GM12872 (cell line): ENCODE data around the gene CDKAL1.

Experiments
- TF ChIP-seq, protein P1 (sequence below): IDR thresholded peaks from 3 replicates; pipeline ENCODE4 v1.5.1; 2011; ENCODE audit warnings: low read depth, mild to moderate bottlenecking, low read length, moderate library complexity; ENCODE audit not compliant: insufficient read depth

CDKAL1 gene

DNA sequence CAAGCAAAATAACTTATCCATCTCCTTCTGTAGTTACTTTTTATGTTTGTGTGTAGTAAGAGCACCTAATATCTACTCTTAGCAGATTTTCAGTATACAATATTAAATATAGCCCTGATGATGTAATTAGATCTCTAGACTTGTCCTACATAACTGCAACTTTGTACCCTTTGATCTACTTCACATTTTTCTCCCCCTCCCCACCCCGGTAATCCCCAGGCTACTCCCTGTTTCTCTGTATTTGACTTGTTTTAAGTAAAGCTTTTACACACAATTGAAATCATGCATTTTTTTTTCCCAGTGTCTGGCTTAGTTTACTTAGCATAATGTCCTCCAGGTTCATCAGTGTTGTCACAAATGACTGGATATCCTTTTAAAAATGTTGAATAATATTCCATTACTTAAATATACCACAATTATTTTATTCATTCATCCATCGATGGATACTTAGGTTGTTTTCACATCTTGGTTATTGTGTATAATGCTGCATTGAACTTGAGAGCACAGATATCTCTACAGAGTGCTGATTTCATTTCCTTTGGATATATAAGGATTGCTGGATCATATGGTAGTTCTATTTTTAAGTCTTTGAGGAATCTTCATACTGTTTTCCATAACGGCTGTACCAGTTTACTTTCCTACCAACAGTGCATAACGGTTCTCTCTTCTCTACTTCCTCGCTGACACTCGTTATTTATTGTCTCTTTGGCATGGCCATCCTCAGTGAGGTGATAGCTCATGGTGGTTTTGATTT, 212.7 kb downstream of the CDKAL1 start:
- TF ChIP-seq, protein P1, sequence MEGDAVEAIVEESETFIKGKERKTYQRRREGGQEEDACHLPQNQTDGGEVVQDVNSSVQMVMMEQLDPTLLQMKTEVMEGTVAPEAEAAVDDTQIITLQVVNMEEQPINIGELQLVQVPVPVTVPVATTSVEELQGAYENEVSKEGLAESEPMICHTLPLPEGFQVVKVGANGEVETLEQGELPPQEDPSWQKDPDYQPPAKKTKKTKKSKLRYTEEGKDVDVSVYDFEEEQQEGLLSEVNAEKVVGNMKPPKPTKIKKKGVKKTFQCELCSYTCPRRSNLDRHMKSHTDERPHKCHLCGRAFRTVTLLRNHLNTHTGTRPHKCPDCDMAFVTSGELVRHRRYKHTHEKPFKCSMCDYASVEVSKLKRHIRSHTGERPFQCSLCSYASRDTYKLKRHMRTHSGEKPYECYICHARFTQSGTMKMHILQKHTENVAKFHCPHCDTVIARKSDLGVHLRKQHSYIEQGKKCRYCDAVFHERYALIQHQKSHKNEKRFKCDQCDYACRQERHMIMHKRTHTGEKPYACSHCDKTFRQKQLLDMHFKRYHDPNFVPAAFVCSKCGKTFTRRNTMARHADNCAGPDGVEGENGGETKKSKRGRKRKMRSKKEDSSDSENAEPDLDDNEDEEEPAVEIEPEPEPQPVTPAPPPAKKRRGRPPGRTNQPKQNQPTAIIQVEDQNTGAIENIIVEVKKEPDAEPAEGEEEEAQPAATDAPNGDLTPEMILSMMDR = no peak

DNA sequence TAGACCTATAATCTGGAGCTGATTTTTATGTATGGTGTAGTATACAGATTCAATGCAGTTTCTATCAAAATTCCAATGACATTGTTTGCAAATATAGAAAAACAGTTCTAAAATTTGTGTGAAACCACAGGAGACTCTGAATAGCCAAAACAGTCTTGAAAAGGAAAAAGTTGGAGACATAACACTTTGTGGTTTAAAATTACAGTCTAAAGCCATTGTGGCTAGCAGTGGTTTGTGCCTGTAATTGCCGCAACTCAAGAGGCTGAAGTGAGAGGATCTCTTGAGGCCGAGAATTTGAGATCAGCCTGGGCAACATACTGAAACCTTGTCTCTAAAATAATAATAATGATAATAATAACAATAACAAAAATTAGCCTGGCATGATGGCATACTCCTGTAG, 213.7 kb downstream of the CDKAL1 start:
- TF ChIP-seq, protein P1 = no peak

DNA sequence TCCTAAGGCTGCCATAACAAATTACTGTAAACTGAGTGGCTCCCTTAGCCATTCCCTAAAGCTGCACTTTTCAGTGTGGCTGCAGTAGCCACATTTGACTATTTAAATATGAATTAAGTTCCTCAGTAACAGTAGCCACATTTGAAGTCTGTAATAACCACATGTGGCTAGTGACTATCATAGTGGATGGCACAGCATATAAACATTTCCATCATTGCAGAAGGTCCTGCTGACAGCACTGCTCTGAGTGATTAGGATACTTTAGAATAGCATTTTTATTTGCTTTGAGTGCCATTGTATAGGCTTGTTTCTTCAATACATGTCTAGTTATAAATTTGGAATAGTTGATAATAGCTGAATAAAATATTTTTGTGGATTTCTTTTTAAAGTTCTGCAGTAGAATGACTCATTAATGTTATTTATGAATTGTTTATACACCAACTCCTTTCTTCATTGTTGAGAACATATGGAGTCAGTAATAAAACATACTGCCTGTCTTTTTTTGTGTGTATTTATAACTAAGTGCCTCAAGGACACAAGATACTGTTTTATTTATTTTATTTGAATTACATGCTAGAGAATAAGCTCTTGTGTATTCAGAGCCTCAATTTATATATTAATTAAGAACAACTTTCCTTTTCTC, 217.2 kb downstream of the CDKAL1 start:
- TF ChIP-seq, protein P1 = no peak

DNA sequence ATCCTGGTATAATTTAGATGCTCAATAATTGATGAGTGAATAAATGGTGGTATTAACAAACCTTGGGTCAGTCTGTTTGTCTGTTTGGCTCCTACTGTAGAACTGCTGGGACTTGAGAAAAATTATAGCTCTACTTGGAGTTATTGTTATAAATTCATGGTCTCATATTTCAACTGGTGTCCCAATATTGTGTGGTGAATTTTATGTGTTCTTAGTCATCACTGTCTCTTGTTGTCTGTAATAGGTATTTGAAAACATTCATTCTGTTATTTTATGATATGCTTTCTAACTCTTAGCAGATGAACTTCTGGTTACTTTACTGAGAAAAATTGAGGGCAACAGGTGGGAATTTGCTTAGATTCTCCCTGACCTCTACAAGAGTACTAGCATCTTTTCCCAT, 221.4 kb downstream of the CDKAL1 start:
- TF ChIP-seq, protein P1 = no peak

DNA sequence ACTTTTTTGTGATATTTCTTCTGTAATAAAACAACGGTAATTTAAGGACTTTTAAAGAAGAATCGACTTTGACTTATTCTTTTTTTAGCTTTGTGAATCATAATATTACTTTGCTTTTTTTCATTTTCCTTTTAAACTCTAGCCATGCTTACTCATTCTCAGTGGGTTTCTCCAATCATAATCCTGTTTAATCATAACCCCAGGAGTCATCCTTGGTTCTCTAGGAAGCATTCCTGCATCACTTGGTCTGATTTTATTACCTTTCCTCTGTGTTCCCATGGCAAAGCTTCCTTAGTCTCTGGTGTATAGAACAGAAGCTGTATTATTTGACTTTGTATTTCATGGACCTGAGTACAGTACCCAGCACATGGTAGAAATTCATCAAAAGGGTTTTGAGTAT, 223.5 kb downstream of the CDKAL1 start:
- TF ChIP-seq, protein P1 = no peak

DNA sequence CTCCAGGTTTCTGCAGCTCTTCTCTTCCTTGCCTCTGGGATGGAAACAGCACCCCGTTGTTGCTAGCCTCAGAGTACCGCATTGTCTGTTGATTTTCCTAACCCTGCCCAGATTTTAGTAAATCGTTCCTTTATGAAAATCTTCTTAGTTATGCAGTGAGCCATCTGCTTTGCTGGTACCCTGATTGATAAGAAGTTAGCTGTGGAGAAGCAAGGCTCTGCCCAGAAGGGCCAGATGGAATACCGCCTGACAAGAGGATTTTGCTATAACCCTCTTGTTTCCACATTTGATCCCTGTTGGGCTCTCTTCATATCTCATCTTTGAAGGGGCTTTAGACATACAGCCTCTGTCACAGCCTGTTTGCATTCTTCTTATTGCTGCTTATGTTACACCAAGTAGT, 229.0 kb downstream of the CDKAL1 start:
- TF ChIP-seq, protein P1 = no peak

DNA sequence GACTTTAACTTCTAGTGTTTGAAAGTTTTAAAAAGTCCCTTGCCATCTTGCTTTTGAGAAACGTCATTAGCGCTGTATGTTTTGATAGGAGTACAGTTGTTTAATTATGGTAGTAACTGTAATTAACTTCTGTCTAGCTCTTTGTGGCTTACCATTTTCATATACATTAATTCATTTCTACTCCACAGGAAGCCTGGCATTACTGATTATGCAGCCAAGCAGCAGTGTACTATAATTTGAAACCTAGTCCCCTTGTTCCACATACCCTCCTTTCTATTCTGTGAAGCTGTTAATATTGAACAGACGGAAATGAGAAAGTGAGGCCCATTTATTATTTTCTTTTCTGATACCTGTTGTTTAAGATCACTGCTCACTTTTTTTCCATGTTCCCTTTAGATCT, 235.4 kb downstream of the CDKAL1 start:
- TF ChIP-seq, protein P1 = no peak
